ENCODE results near the gene PLXDC1.

- no peak for TF ChIP-seq YY1 (IDR thresholded peaks at IDR 0.05; ENCODE audit: insufficient read depth, insufficient read length)
- TF ChIP-seq SUZ12 (IDR thresholded peaks at IDR 0.05; ENCODE audit: extremely low read depth, insufficient read depth, insufficient read length): no peak
Observed at GRCh38 chr17:39146273-39146672, 5.2 kb downstream of the PLXDC1 start.

All from NT2/D1 (cell line).